Stimulated activated CD4-positive, alpha-beta T cell treated with anti-CD3 and anti-CD28 coated beads, Interleukin-1b, Interleukin-23, amount 100 ng/mL, for 1 hour (primary cell): ENCODE measurements around the gene SUV39H2.
"Not testable (repeated sequence)": the region's sequence is repeated elsewhere in the genome, so short reads cannot be mapped to it uniquely, and the experiment has no call there.

Experiments
- DNase-seq, 2 donors: peaks; one replicate each; pipeline ENCODE4 v3.0.0-alpha.2; 2020; ENCODE audit warnings: low read depth in 2 of 2

Gene SUV39H2

DNA sequence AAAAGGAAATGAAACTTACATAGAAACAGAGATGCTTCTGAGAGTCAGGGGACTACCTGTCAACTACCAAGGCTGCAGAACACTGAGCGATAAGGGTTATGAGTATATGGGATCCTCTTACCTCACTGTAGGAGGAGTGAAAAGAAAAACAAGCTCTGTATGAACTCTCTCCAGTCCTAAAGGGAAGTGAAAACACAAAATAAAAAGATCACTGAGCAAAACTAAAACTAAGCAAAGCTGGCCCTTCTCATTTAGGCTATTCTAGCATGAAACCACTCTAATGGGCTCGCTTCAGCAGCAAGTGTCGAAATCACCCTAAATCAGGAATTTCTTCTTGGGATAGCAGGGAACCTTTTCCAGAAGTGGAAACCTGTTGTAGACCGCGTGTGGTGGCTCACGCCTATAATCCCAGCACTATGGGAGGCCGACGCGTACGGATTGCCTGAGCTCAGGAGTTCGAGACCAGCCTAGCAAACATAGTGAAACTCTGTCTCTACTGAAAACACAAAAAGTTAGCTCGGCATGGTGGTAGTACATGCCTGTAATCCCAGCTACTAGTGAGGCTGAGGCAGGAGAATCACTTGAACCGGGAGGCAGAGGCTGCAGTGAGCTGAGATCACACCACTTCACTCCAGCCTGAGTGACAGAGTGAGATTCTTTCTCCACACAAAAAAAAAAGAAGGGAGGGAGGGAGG lies 48.2 kb downstream of the SUV39H2 start:
- no peak for DNase-seq

DNA sequence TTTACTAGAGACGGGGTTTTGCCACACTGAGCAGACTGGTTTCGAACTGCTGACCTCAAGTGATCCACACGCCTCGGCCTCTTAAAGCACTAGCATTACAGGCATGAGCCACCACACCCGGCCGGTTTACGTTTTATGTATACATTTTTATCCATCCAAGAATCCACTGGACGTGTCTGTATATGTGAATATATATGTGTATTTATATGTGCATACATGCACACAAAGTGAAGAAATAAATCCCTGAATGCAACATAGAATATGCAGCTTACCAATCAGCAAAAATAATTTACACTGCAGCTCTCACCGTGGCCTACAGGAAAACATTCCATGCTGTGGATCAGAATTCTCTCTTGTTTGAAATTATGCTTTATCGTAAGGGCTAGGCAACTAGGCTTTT lies 51.9 kb downstream of the SUV39H2 start:
- DNase-seq = no peak

- DNase-seq = no peak
These were observed 57.9 kb downstream of the SUV39H2 start for GRCh38 chr10:14936584-14936983.

- DNase-seq = not testable (repeated sequence)
These were observed 60.3 kb downstream of the SUV39H2 start for GRCh38 chr10:14938971-14939370.

GRCh38 chr10:14942147-14942949 lies 63.7 kb downstream of the SUV39H2 start:
- not testable (repeated sequence) for DNase-seq

DNA sequence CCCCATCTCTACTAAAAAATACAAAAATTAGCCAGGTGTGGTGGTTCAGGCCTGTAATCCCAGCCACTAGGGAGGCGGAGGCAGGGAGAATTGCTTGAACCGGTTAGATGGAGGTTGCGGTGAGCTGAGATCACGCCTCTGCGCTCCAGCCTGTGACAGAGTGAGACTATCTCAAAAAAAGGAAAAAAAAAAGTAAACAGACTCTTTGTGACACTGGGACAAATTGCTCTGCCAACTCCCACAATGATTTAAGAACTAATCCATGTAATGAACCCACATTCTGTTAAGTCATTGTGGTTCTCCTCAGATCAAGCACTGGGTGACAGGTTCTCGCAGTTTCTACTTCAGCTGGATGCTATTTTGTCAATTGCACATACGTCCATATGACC lies 64.3 kb downstream of the SUV39H2 start:
- DNase-seq = not testable (repeated sequence)

DNA sequence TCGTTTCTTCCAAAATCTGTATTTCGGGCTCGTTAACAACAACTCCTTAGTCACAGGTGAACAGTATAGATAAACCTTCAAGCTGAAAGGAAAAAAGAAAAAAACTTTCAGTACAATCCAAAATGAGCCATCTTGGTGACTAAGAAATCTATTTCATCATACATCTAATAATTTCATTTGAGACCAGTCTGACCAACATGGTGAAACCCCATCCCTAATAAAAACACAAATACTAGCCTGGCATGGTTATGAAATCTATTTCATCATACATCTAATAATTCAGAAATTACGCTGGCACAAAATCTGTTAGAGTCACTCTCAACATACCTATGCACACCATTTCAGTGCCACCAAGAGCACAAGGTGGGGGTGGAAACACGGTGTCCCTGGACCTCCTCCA lies 66.4 kb downstream of the SUV39H2 start:
- DNase-seq = no peak

GRCh38 chr10:14947268-14947667 lies 68.6 kb downstream of the SUV39H2 start:
- no peak for DNase-seq

DNA sequence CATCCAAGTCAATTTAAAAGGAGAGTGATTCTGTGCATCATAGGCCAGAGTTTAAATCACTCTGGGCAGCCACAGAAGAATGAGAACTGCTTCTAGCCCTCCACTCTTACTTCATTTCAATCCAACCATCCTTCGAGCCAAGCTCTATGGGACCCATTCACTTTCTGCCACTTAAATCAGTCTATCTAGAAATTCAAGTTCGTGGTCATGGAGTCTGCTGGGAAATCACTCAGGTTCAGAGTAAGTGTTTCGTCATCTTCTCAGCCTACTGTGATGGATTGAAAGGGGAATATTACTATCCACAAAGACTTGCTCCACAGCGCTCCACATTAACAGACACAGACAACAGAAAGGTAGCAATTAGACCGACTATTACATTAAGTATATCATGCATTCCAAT lies 70.6 kb downstream of the SUV39H2 start:
- DNase-seq = no peak

GRCh38 chr10:14952851-14953423 lies 74.3 kb downstream of the SUV39H2 start:
- no peak for DNase-seq

DNA sequence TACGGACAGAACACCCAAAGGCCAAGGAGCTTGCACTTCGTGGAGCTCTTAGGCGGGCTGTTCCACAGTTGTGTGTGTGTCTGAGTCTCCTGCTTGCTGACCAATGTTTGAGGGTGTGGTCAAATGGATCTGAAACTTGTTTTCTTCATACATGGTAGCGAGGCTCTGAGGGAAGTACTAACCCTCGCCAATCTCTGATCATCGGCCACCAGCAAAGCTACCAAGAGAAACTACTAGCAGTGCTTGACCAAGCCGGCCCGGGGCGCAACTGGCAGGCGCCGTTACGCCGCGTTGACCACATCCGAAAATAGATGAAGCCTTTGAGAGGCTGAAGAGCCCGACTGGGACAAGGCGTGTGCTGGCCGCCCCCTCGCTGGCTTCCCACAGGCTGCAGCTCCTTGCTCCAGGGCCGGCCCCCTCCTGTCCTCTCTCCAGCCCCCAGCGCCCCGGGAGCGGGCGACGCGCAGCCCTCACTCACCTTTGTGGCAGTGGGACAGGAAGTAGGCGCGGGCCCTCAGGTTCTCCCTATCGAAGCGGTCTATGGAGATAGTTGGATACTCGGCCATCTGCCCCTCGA lies 74.8 kb downstream of the SUV39H2 start:
- no peak for DNase-seq
